ENCODE measurements around the gene DCDC2C. TPM values are rescaled to one million over a fixed set of nuclear protein-coding genes. Genes with fewer than 3 reads are reported as not detected.

DCDC2C gene
- total and polyA plus RNA-seq, 2 donors (not counting 3 experiments of a cell fraction or from before 2014, with no cell fraction given) = not detected

- ChIA-PET POLR2A (no interaction called here), CTCF (no interaction called here)
- H3K27ac ChIP-seq (ENCODE audit: insufficient read depth, low read depth, low read length) = no peak overlapping the region
- H3K9me1 ChIP-seq (replicated peaks; ENCODE audit: control insufficient read depth, extremely low read depth, insufficient read depth, low read length) = no peaks in the 10 kb centered on the region
- dilution Hi-C loops (cut with MboI; ENCODE audit: extremely low pct_ligation_motif_present, low sequenced_read_pairs) (no loop called here), intact Hi-C loops (cut with micrococcal nuclease) (no loop called here)
- H3K4me2 ChIP-seq (ENCODE audit: insufficient read depth, low read length) = no peak overlapping the region
- no peaks in the 10 kb centered on the region for H4K20me1 ChIP-seq (replicated peaks; ENCODE audit: control insufficient read depth, extremely low read depth, insufficient read depth, low read length)
- no peak for FAIRE-seq
- no peaks in the 10 kb centered on the region for H3K4me1 ChIP-seq (ENCODE audit: control insufficient read depth, extremely low read depth, insufficient read depth, low read length)
- no peaks in the 10 kb centered on the region for H3K79me2 ChIP-seq (ENCODE audit: control insufficient read depth, insufficient read depth, low read length)
- no peak for DNase-seq (ENCODE audit: low read depth, low spot score)
- no peak overlapping the region for H3K4me3 ChIP-seq (replicated peaks in 1 of 3; ENCODE audit: insufficient read depth in 1 of 3, low read depth in 1 of 3, low read length in 3 of 3)
- BruUV-seq (replicated peaks) = no TSS peak
- H3K9me3 ChIP-seq (replicated peaks; ENCODE audit: control insufficient read depth, insufficient read depth, low read length) = peaks cover 2% of the 10 kb centered on the region
- no peak overlapping the region for H2AFZ ChIP-seq (ENCODE audit: low read depth, low read length)
- no peak overlapping the region for H3K9ac ChIP-seq (replicated peaks; ENCODE audit: extremely low read depth, insufficient read depth, low read length)
- no peaks in the 10 kb centered on the region for H3K36me3 ChIP-seq (ENCODE audit: control insufficient read depth in 2 of 2, extremely low read depth in 1 of 2, insufficient read depth in 2 of 2, low read length in 2 of 2)
- no peak for TF ChIP-seq FOS (IDR thresholded peaks at IDR 0.05; ENCODE audit: borderline replicate concordance, insufficient read depth, low read length)
- no peak for TF ChIP-seq POLR2AphosphoS5 (IDR thresholded peaks at IDR 0.05; ENCODE audit: insufficient read depth, low read depth, low read length)
- TF ChIP-seq POLR2A (IDR thresholded peaks at IDR 0.05; ENCODE audit: low read depth, low read length) = no peak
- TF ChIP-seq GATA2 (IDR thresholded peaks at IDR 0.05; ENCODE audit: insufficient read depth, insufficient read length, low read depth, low read length) = no peak
- no peak for TF ChIP-seq MYC (IDR thresholded peaks at IDR 0.05; ENCODE audit: low read depth, low read length)
- TF ChIP-seq CTCF (IDR thresholded peaks at IDR 0.05; ENCODE audit: extremely low read depth in 1 of 2, insufficient read depth in 1 of 2, low read depth in 1 of 2, low read length in 2 of 2) = no peak
- TF ChIP-seq MAX (IDR thresholded peaks at IDR 0.05; ENCODE audit: insufficient read depth, insufficient read length) = no peak
- no peak for TF ChIP-seq EZH2 (IDR thresholded peaks at IDR 0.05; ENCODE audit: borderline replicate concordance, low read depth, low read length, severe bottlenecking)
- no peak for TF ChIP-seq JUN (IDR thresholded peaks at IDR 0.05; ENCODE audit: borderline replicate concordance, insufficient read depth, insufficient read length, low read depth)
- no peaks in the 10 kb centered on the region for H3K27me3 ChIP-seq (ENCODE audit: control insufficient read depth in 2 of 2, insufficient read depth in 2 of 2, low read length in 2 of 2)
Observed at GRCh38 chr2:3806730-3807129, 103.4 kb downstream of the DCDC2C start.
